PC-9 (cell line): Measurements from ENCODE around the gene IP6K2. TPM values are rescaled to one million over a fixed set of nuclear protein-coding genes. Genes with fewer than 3 reads are reported as not detected.
"Not testable (repeated sequence)": the region's sequence is repeated elsewhere in the genome, so short reads cannot be mapped to it uniquely, and the experiment has no call there.

ENCODE experiments used
- BruUV-seq: library from RNA; stranded (reverse); fragments of 400-500 nt; replicated peaks from 2 replicates; lab custom pipeline; 2021; lab: Mats Ljungman, UMichigan
- CTCF ChIA-PET: fragments of 300-600 bp; sonication (Branson Sonifier 250); formaldehyde crosslinking; loops from one replicate; lab custom pipeline; 2022; ENCODE audit warnings: antibody characterized with exemption; lab: Charles Lee
- POLR2A ChIA-PET: fragments of 300-600 bp; sonication (Branson Sonifier 250); formaldehyde crosslinking; loops from one replicate; lab custom pipeline; 2022; ENCODE audit warnings: antibody characterized with exemption; ENCODE audit not compliant: unreplicated experiment; lab: Charles Lee
- DNase-seq, 2 experiments: peaks; one replicate each; pipeline versions ENCODE4 v3.0.0 to v3.0.0-alpha.2; 2015 to 2022; ENCODE audit warnings: mixed read lengths in 1 of 2
- H2AFZ ChIP-seq: fragments of 200-600 bp; sonication (generic); 2 replicates; pipeline ENCODE4 v1.8.1; 2017; ENCODE audit warnings: antibody characterized with exemption
- H3F3A ChIP-seq: fragments of 200-600 bp; sonication (generic); 2 replicates; pipeline ENCODE4 v1.8.1; 2017; ENCODE audit warnings: antibody characterized with exemption, mild to moderate bottlenecking, low read depth; ENCODE audit not compliant: insufficient read depth
- H3K27ac ChIP-seq: fragments of 200-600 bp; sonication (generic); 2 replicates; pipeline ENCODE4 v1.6.1; 2016; ENCODE audit warnings: mixed run types
- H3K27me3 ChIP-seq: fragments of 200-600 bp; sonication (generic); 2 replicates; pipeline ENCODE4 v1.6.1; 2016; ENCODE audit warnings: low read depth, mixed run types; ENCODE audit not compliant: insufficient read depth
- H3K36me3 ChIP-seq: fragments of 200-600 bp; sonication (generic); 2 replicates; pipeline ENCODE4 v1.6.1; 2016; ENCODE audit warnings: low read depth, mixed run types
- H3K4me1 ChIP-seq: fragments of 200-600 bp; sonication (generic); replicated peaks from 2 replicates; pipeline ENCODE4 v1.6.1; 2016; ENCODE audit warnings: mixed run types; ENCODE audit not compliant: insufficient read depth
- H3K4me2 ChIP-seq: fragments of 200-600 bp; sonication (generic); 2 replicates; pipeline ENCODE4 v1.6.1; 2017; ENCODE audit warnings: mixed run types
- H3K4me3 ChIP-seq: fragments of 200-600 bp; sonication (generic); 2 replicates; pipeline ENCODE4 v1.6.1; 2016; ENCODE audit warnings: mixed run types
- H3K79me2 ChIP-seq: fragments of 200-600 bp; sonication (generic); 2 replicates; pipeline ENCODE4 v1.6.1; 2017; ENCODE audit warnings: low read depth, mixed run types
- H3K9me2 ChIP-seq: fragments of 200-600 bp; sonication (generic); 2 replicates; pipeline ENCODE4 v1.8.1; 2017; ENCODE audit warnings: mild to moderate bottlenecking; ENCODE audit not compliant: insufficient read depth
- H3K9me3 ChIP-seq: fragments of 200-600 bp; sonication (generic); 2 replicates; pipeline ENCODE4 v1.8.1; 2016; ENCODE audit warnings: low read depth; ENCODE audit not compliant: insufficient read depth
- H4K20me1 ChIP-seq: fragments of 200-600 bp; sonication (generic); 2 replicates; pipeline ENCODE4 v1.8.1; 2017; ENCODE audit not compliant: insufficient read depth
- CTCF ChIP-seq: fragments of 200-600 bp; sonication (generic); conservative IDR thresholded peaks from 2 replicates; pipeline ENCODE4 v1.6.1; 2017; ENCODE audit warnings: mixed run types, antibody characterized with exemption, mild to moderate bottlenecking, moderate library complexity
- EZH2 ChIP-seq: fragments of 200-600 bp; sonication (generic); IDR thresholded peaks from 2 replicates; pipeline ENCODE4 v1.8.0; 2017; ENCODE audit warnings: antibody characterized with exemption, low read depth
- intact Hi-C: fragments of 100-400 bp; cut with micrococcal nuclease; formaldehyde crosslinking; loops from one replicate; pipeline ENCODE4 v1.10.0; 2022; ENCODE audit not compliant: unreplicated experiment
- total RNA-seq: library from RNA; stranded (reverse); gene quantifications from 2 replicates; pipeline ENCODE4 v1.2.3, GENCODE V29; 2021

The IP6K2 gene
- total RNA-seq, 1 experiment from 2014 or later = 123 TPM

GRCh38 chr3:48738144-48738536 is 21.1 kb upstream of the IP6K2 start:
- TF ChIP-seq CTCF (no peak), EZH2 (no peak)
- no peak for DNase-seq
- Histone ChIP-seq H3K27me3 (no peaks in the 10 kb centered on the region), H3K9me2 (no peaks in the 10 kb centered on the region), H3K4me3 (no peak overlapping the region), H2AFZ (no peak overlapping the region), H3F3A (no peaks in the 10 kb centered on the region), H3K9me3 (no peaks in the 10 kb centered on the region), H3K4me1 (no peaks in the 10 kb centered on the region), H3K27ac (no peak overlapping the region), H3K4me2 (no peak overlapping the region), H3K79me2 (no peaks in the 10 kb centered on the region), H3K36me3 (no peaks in the 10 kb centered on the region), H4K20me1 (no peaks in the 10 kb centered on the region)
- BruUV-seq = no TSS peak
- ChIA-PET POLR2A (no interaction called here), CTCF (interaction anchor here (0.5 kb wide), 1 partner anchor 47 kb away, joined by 7 read pairs; no protein-coding TSS in a partner anchor)
- intact Hi-C loops = no loop called here

GRCh38 chr3:48735075-48735767 is 18.2 kb upstream of the IP6K2 start:
- CTCF ChIA-PET, H3K4me1 ChIP-seq, H4K20me1 ChIP-seq, DNase-seq, H3K36me3 ChIP-seq, H3K79me2 ChIP-seq, H3K4me2 ChIP-seq, H3K27me3 ChIP-seq, H2AFZ ChIP-seq, BruUV-seq, H3K9me2 ChIP-seq, intact Hi-C loops, H3K4me3 ChIP-seq, H3F3A ChIP-seq, H3K9me3 ChIP-seq, H3K27ac ChIP-seq: not testable (repeated sequence)
- POLR2A ChIA-PET = interaction anchor here (0.6 kb wide), 1 partner anchor 187 kb away, joined by 3 read pairs; no protein-coding TSS in a partner anchor

DNA sequence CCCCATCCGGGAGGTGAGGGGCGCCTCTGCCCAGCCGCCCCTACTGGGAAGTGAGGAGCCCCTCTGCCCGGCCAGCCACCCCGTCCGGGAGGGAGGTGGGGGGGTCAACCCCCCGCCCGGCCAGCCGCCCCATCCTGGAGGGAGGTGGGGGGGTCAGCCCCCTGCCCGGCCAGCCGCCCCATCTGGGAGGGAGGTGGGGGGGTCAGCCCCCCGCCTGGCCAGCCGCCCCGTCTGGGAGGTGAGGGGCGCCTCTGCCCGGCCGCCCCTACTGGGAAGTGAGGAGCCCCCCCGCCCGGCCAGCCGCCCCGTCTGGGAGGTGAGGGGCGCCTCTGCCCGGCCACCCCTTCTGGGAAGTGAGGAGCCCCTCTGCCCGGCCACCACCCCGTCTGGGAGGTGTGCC is 17.5 kb upstream of the IP6K2 start:
- DNase-seq, BruUV-seq, H3K4me2 ChIP-seq, H3K27ac ChIP-seq, POLR2A ChIA-PET, H4K20me1 ChIP-seq, H2AFZ ChIP-seq, H3K9me3 ChIP-seq, H3K9me2 ChIP-seq, H3F3A ChIP-seq, CTCF ChIA-PET, H3K36me3 ChIP-seq, H3K27me3 ChIP-seq, intact Hi-C loops, H3K4me1 ChIP-seq, H3K4me3 ChIP-seq, H3K79me2 ChIP-seq: not testable (repeated sequence)

DNA sequence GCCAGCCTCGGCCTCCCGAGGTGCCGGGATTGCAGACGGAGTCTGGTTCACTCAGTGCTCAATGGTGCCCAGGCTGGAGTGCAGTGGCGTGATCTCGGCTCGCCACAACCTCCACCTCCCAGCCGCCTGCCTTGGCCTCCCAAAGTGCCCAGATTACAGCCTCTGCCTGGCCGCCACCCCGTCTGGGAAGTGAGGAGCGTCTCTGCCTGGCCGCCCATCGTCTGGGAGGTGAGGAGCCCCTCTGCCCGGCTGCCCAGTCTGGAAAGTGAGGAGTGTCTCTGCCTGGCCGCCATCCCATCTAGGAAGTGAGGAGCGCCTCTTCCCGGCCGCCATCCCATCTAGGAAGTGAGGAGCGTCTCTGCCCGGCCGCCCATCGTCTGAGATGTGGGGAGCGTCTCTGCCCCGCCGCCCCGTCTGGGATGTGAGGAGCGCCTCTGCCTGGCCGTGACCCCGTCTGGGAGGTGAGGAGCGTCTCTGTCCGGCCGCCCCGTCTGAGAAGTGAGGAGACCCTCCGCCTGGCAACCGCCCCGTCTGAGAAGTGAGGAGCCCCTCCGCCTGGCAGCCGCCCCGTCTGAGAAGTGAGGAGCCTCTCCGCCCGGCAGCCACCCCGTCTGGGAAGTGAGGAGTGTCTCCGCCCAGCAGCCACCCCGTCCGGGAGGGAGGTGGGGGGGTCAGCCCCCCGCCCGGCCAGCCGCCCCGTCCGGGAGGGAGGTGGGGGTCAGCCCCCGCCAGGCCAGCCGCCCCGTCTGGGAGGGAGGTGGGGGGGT is 16.9 kb upstream of the IP6K2 start:
- POLR2A ChIA-PET, BruUV-seq, H3K36me3 ChIP-seq, H3K9me3 ChIP-seq, H3K27ac ChIP-seq, DNase-seq, H3K27me3 ChIP-seq, H3K9me2 ChIP-seq, H2AFZ ChIP-seq, intact Hi-C loops, H3K79me2 ChIP-seq, H3F3A ChIP-seq, H3K4me3 ChIP-seq, H4K20me1 ChIP-seq, CTCF ChIA-PET, H3K4me1 ChIP-seq, H3K4me2 ChIP-seq: not testable (repeated sequence)
